CD4-positive, alpha-beta T cell treated with Interleukin-6 for 4 hours (primary cell): ENCODE results near the gene HOXD9.

Experiments used
- DNase-seq: peaks from one replicate; pipeline ENCODE4 v3.0.0-alpha.2; 2020; ENCODE audit warnings: mixed read lengths

The HOXD9 gene

DNA sequence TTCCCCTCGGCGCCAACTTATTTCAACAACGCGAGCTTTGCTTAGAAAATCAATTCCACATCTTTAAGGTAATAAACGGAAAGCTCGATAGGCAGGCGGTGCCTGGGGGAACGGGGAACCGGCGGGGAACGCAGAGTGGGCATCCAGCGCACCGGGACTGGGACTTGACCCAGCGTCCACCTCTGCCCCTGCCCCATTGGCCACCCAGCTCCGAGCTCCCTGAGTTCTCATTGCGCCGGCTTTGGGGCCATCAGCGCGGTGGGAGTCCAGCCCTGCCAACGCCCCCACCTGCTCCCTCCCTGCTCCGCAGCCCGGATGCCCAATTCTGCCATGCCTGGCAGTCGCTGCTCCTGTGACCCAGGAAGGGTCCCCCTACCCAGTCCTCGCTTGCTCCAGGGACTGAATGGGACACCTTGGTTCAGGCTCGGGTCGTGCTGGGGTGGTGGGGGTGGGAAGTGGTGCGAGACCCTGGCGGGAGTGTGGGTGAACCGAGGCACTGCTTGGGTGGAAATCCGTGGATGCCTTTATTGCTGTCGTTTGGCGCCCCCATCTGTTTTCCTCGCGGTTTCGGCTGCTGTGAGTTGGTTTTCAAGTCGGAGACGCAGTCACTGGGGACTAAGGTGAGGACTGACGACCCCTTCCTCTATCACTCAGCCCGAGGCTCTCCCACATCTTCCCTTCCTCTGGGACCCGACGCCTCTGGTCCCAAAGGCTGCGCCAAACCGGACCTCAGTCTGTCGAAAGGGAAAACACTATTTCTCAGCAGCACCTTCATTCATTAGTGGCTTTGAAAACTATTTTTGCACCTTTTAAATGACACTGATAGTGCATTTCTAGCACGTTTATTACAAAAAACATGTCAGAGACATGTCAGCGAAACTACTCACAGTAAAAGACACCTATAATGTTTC lies 36.4 kb upstream of the HOXD9 start:
- no peak for DNase-seq

DNA sequence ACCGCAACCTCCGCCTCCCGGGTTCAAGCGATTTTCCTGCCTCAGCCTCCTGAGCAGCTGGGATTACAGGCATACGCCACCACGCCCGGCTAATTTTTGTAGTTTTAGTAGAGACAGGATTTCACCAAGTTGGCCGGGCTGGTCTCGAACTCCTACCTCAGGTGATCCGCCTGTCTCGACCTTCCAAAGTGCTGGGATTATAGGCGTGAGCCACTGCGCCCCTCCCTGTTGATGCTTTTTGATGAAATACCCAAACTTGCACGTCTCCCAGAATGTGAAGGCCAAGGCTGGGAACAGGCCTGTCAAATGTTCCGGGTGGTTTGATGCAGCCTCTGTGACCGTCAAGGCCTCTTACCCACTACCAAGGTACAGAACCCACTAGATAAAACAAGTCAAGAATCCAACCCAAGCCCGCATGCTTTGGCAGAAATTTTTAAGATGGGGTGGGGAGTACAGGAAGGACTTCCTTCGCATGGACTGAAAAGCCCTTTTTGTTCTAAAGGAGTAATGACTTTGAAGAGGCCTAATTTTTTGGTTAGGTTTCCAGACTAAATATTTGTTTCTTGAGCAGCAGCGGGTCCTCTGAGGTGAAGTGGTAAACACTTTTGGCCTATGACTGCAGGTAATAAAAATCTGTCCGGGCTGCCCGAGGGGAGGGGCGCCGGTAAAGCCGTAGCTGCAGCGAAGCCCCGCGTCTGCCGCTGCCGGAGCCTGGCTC lies 35.0 kb upstream of the HOXD9 start:
- no peak for DNase-seq

DNA sequence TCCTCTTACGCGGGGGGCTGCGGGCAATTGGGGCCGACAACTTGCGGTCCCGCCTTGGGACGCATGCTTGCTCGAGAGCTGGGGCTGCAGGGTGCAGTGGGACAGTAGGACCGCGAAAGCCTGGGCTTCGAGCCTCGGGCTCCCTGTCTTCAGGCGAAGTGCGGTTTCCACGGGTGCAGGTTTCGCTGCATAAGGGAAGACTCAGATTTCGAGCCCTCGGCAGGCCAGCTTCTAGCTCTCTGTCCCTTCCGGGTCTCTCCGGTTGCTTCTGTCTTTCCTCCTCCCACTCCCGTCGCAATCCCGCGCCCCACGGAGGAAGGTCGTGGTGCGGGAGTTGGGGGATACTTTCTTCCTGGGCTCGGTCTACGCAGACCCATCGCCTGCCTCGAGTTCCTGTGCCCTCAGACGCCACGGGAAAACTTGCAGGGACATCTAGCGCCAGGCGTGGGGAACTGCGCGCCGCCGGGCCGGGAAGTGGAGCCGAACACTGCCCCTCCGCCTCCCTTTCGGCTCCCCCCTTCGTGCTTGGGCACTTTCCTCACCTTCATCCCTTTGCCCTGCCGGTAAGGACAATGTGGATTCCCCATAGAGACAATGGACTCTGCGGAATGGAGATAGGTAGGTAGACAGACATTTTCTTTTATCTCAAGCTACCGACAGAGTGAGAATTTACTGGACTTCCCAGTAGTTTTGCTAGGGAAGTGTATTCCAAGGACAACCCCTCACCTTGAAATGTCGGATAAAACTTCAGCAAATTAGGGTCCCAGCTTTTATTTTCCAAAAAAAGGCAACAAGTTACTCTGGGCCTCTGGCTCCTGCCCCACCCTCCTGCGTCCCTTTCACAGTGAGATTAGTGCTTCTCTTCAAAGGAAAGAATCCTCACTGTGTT lies 34.2 kb upstream of the HOXD9 start:
- peak; percentile 28 for DNase-seq

DNA sequence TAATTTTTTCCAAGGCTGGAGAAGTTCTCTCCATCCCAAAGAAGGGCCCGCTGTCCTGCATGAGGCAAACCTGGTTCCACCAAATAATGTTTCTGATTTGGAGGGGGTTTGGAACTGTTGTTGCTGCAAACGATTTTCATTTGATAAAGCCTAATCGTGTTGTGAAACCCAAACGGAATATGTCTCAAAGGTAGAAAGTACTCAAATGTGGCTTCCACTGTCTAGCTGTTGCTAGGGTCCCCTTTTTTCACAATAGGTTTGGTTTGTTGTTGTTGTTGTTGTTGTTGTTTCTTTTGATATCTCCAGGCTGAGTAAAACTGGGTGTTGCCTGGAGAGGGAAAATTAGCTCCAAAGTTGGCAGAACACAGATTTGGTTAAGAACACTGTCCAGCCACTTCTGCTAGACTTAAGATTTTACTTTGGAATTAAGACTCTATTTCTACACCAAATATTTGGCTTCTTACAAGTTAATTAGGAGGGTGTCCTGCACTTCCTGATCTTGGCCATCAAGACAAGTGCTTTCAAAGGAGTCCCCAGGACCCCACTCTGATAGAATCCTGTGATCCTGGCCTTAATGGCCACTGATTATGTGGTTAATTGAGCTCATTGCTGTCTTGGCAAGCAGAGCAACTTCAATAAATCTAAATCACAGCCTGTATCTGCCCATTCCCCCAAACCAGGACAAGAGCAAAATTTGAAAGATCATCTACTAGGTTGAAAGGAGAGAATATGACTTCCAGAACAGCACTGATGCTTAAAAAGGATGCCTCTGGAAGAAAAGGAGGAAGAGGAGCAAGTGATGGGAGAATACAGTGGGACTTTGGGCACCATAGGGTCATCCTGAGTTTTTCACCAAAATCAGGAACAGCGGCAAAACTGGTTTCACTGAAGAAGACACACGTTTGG lies 33.3 kb upstream of the HOXD9 start:
- no peak for DNase-seq

DNA sequence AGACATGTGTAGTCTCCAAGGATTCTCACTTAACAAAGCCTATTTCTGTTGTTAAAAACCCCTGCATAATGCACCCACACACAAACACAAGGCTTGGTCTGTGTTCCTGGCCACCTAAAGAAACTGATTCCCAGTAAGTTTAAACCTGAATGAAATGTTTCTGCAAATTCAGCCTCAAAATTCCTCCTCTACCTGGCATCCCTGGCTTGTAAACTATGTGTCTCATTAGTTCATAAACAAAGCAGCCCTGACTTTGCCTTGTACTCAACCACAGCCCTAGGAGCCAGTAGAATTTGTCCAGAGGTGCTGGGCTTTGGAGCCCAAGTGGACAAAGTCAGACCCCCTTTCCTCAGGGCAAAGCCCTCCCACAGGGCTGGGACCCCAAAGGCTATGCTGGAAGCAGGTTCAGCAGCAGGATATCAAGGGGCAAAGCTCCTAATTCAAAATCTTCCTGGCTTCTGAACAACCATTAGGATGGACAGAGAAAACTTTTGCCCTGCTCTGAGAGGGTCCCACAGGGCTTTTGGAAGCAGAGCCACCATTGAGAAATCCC lies 32.6 kb upstream of the HOXD9 start:
- DNase-seq: no peak

DNA sequence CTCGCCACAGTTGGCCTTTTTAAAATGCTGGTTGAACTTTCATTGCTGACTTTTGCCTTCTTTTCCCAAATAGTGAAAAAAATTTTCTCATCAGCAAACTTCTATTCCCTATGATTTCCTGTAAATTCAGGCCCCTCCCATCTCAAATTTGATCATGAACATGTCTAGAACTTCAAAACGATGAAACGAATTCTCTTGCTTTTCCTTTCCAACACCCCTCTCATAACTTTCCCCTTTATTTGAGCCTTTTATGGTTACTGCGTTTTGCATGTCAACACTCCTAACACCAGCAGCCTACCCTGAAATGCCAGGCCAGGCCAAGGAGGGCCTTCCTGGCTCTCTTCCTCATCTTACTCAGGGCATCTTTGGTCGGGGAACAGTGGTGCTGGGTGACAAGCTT lies 31.7 kb upstream of the HOXD9 start:
- DNase-seq: no peak

DNA sequence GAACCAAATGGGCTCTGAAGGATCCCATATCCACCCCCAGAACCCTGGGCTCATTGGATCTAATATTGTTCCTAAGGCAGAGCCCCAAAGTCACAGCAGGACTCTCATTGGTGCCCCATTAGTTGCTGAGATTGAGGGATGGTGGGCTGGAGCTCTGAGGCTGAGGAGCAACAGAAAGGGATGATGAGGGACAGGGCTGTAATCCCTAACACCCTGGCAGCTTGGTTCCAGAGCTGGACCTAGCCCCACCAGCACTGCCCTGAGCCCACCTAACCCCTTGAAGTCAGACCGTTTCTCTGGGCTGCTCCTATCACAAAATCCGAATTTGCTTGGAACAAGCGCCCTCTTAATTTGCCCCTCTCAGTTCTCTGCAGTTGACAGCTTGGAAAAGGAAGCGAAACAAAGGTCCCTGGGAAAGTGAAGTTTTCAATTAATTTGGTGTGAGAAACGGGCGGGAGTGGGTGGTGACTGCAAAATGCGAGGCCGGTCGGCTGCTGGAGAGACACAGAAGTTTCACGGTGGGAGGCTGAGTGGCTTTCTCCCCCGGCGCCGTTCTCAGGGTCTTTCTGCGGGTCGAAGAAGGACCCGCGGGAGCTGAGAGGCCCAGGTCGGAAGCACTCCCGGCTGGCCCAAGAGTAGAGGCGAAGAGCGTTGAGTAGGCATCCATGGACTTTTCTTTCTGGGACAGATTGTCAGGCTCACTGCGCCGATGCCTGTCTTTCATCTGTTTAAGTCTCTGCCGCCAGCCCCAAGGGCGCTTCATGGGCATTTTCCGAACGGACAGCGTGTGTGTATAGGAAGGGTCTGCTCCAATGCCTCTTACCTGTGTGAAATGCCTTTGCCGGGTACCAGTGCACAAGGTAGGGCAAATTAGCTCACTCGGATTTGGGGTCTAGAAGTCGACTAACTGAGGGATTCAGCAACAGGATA lies 30.9 kb upstream of the HOXD9 start:
- no peak for DNase-seq

DNA sequence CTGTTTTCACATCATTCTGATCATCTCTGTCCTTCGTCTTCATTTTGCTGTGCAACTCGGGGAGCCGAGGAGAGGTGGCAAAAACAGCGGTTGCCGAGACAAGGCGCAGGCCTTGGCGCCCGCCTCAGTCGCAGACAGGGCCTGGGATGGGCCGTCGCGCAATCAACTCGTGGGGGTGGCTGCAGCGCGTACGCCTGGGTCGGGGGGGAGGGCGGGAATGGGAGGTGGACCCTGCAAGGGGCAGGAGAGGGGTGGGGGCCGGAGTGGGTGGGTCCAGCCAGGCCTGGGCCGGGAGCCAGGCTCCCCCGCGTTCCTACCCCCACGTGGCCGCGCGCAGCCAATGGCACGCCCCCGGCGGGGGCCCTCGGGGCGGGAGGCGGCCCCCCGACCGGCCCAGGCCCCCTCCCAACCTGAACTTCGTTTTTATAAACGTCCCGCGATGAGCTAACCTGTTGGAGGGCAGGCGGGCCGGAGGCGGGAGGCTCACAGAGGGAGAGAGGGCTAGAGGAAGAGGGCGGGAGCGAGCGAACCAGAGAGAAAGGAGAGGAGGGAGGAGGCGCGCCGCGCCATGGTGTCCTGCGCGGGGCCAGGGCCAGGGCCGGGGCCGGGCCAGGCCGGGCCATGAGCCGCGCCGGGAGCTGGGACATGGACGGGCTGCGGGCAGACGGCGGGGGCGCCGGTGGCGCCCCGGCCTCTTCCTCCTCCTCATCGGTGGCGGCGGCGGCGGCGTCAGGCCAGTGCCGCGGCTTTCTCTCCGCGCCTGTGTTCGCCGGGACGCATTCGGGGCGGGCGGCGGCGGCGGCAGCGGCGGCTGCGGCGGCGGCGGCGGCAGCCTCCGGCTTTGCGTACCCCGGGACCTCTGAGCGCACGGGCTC lies 30.0 kb upstream of the HOXD9 start, which contains the start of gene HOXD13:
Gene HOXD13 (plus strand): TSS at position 452 of the 875 bp plus-strand sequence. CDS start 170 bp downstream, at position 622.
- no peak for DNase-seq

DNA sequence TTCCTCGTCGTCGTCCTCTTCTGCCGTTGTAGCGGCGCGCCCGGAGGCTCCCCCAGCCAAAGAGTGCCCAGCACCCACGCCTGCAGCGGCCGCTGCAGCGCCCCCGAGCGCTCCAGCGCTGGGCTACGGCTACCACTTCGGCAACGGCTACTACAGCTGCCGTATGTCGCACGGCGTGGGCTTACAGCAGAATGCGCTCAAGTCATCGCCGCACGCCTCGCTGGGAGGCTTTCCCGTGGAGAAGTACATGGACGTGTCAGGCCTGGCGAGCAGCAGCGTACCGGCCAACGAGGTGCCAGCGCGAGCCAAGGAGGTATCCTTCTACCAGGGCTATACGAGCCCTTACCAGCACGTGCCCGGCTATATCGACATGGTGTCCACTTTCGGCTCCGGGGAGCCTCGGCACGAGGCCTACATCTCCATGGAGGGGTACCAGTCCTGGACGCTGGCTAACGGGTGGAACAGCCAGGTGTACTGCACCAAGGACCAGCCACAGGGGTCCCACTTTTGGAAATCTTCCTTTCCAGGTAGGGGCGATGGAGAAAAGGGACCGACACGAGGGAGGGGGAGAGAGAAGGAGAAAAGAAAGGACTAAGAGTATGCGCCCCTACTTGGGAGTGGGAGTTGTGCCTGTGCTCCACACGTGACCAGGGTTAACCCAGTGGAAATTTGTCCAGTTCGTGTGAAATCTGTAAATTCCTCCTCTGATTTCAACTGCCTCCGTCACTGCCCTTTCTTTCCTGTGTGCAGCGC lies 29.2 kb upstream of the HOXD9 start:
- no peak for DNase-seq

DNA sequence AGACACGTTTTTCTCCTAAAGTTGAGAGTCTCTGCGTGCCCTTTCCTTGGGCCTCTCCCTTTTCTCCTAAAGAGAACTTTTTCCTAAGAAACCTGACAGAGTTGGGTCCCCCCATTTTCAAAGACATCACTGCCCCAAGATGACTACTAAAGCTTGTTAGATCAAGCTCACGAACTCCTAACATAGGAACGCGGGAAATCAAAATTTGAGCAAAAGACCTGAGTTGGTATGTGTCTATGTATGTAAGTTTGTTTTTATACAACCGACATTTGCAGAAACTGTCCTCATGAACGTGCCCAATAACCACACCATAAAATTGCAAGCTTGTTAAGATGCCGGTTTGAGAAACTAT lies 28.6 kb upstream of the HOXD9 start:
- DNase-seq: no peak

DNA sequence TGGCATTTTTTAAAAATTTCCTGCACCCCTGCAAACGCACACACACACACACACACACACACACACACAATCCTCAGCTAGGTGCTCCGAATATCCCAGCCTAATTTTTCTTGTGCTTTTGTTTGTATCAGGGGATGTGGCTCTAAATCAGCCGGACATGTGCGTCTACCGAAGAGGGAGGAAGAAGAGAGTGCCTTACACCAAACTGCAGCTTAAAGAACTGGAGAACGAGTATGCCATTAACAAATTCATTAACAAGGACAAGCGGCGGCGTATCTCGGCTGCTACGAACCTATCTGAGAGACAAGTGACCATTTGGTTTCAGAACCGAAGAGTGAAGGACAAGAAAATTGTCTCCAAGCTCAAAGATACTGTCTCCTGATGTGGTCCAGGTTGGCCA lies 28.2 kb upstream of the HOXD9 start:
- no peak for DNase-seq

DNA sequence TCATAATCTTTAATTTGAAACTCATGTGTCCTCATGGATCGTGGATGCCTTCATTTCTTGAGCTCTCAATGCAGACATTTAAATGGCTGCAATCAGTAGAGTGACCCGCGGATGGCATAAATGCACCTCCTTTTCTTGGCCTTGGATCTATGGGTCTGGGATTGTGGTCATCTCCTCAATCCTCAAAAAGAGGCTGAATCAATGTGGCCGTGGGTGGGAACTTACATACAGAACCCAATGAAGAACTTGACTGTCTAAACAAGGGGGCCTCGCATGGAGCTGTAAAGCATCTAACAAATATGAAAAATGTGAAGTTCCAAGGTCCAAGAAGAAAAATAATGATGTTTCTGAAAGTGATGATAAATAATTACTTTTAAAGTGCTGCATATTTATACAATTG lies 27.1 kb upstream of the HOXD9 start:
- DNase-seq: no peak

DNA sequence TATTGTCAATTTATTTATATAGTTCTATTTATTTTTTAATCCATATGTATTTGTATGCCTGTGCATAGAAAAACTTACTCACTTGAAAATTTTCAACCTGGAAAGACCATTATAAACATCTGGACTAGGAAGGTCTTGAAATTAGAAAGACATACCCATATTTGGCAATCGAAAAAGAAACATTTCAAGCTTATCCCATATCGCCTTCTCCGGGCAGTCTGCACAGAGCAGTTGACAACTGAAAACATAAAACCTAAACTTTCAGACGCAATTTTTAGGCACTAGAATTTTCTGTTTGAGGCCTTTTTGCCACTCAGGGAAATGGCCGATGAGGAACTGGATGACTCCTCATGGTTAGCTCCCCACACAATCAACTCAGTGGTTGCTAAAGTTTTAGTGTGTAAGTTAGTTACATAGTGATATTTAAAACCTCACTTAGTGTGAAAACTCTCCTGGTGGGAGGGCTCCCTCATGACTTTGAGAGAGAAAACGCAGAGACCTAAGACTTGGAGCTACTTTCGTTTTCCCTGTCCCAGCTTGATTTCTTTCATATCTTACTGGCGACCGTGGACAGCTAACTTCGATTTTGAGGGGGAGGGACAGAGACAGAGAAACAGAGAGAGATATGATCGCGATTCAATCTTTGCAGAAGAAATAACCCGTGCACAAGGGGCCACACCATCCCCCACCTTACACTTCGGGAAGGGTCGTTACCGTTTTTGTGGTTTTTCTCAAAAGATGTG lies 26.1 kb upstream of the HOXD9 start:
- no peak for DNase-seq

DNA sequence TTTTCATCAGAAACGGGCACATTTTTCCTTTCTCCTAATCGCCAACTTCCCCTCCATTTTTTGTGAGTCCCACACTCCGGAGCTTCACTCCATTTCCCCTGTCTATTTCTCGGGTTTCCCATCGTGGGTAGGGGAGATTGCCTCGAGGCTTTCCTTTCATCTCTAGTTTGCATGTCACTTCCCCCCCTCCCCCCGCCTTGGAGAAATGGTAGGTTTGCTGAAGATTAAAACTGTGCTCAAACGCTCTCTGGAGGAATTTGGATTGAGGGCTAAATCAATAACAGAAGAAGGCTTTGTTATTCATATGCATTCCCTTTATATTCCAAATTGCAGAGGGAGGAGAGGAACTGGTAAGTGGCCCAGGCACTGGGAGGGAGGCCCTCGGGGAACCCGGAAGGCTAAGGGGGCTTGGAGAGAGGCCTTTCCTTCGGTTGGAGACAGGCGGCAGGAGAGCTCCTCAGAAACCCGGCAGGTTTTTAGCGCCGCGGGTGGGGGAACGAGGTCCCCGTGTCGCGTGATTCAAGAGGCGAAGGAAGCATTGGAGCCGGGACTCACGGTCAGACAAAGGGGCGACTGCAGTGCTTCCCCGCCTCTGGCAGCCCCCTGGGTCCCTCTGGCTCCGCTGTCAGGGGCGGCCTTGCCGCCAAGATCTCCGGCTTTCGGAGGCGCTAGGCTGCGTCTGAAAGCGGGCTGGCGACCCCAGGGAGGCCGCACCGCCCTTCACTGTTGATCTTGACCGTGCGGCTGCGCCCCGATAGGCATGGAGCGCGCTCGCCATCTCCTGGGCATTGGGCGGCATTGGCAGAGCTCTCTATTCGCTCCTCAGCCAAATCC lies 25.3 kb upstream of the HOXD9 start:
- peak; percentile 63 for DNase-seq

DNA sequence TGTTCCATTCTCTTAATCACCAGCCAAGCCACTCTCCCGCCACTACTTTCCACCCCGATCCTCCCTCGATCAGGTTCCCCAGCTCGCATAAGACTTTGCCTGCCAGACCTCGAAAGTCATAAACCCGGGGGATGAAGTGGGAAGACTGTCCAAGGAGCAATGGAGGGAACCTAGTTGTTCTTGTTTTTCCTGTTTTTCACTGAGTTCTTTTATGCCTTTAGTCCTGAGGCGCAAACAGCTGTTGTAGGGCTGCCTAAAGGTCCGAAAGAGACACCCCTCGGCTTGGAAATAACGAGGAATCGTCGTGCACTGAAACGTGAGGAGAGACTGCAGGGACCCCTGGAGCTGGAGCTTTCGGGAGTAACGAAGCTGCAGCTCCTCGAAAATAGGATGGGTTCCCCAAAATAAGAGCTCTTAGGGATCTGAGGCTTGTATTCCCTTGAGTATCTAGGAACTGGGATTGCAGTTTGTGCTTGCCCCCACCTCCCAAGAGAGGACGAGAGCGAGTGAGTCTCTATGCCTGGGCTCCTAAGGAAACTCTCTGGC lies 24.6 kb upstream of the HOXD9 start:
- no peak for DNase-seq

DNA sequence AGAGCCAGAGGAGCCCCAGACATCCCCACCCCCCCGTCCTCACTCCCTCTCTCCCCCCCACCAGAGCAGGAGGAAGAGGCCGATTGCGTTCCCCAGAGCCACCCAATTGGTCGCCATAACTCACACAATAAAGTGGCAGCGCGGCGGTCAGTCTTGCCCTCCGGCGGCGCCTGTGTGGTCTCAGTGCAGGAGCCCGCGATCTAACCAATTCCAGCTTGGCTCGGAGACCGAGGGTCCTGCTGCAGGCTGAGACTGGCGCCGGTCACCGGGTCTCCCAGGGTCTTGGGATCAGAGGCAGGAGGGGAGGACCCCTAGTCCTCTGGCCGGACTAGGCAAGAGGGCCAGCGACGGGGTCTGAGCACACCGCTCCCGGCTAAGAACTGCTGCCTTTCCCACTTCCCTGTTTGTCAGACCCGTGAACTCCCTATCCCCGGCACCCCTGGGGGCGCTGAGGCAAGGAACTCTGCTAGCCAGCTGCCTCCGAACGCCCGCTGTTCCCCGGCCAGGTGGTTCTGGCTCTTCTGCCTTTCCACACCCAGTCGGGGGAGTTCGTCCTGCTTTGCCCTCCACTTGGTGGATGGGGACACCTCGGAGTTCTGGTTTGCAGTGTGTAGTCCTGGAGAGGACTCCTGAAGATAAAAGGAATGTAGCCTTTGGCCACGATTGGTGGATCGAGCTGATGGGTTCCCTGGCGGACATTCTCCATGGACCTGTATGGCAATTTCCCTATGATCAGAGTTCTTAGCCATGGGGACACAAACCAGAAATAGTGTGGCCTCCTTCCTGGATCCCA lies 24.0 kb upstream of the HOXD9 start:
- no peak for DNase-seq
